Cardiac septum (tissue), 1 donor: ENCODE results near the gene TFPI. TPM values are rescaled to one million over a fixed set of nuclear protein-coding genes. Genes with fewer than 3 reads are reported as not detected.
"Not testable (repeated sequence)": the region's sequence is repeated elsewhere in the genome, so short reads cannot be mapped to it uniquely, and the experiment has no call there.

Source experiments
- DNase-seq: peaks from one replicate; pipeline ENCODE4 v3.0.0-alpha.2; 2020; ENCODE audit warnings: low spot score
- intact Hi-C: fragments of 100-400 bp; cut with DNase I; formaldehyde crosslinking; loops from one replicate; pipeline ENCODE4 v1.14.0; 2022
- total RNA-seq: library from RNA; stranded (reverse); fragmentation: NEBNext Ultra II Directional; extraction: Animal tissue kit (Norgen Biotek cat#: 25700); gene quantifications from one replicate; pipeline ENCODE4 v1.2.1, GENCODE V29; 2021
- donor health status: DM: no; HTN: no; CAD: no.

TFPI gene
- total RNA-seq, 1 donor from 2014 or later, result 22.3 TPM

DNA sequence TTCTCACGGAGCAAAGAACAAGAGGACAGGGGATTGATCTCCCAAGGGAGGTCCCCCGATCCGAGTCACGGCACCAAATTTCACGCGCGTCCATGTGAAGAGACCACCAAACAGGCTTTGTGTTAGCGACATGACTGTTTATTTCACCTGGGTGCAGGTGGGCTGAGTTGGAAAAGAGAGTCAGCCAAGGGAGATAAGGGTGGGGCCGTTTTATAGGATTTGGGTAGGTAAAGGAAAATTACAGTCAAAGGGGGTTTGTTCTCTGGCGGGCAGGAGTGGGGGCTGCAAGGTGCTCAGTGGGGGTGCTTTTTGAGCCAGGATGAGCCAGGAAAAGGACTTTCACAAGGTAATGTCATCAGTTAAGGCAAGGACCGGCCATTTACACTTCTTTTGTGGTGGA, 11.4 kb upstream of the TFPI start:
- DNase-seq, intact Hi-C loops: not testable (repeated sequence)

DNA sequence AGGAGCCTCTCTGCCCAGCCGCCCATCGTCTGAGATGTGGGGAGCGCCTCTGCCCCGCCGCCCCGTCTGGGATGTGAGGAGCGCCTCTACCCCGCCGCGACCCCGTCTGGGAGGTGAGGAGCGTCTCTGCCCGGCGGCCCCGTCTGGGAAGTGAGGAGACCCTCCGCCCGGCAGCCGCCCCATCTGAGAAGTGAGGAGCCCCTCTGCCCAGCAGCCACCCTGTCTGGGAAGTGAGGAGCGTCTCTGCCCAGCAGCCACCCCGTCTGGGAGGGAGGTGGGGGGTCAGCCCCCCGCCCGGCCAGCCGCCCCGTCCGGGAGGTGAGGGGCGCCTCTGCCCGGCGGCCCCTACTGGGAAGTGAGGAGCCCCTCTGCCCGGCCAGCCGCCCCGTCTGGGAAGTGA, 2.3 kb upstream of the TFPI start:
- intact Hi-C loops, DNase-seq: not testable (repeated sequence)

DNA sequence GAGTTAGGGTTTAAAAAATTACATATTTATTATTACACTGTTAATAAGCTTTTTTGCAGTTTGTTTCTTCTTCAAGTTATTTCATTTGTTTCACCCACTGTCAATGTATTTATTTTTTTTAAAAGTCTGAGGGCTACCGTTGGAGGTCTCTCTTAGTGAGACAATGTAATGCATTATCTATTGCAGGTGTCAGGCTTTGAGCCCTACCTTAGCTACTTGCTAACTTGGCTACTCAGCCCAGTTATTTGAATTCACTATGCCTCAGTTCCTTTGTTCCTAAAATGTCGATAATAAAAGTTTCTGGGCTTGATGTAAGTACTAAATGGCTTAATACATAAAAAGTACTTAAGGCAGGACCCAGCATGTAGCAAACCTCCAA, 458 bp upstream of the TFPI start:
- no peak for DNase-seq
- intact Hi-C loops, result no loop called here

DNA sequence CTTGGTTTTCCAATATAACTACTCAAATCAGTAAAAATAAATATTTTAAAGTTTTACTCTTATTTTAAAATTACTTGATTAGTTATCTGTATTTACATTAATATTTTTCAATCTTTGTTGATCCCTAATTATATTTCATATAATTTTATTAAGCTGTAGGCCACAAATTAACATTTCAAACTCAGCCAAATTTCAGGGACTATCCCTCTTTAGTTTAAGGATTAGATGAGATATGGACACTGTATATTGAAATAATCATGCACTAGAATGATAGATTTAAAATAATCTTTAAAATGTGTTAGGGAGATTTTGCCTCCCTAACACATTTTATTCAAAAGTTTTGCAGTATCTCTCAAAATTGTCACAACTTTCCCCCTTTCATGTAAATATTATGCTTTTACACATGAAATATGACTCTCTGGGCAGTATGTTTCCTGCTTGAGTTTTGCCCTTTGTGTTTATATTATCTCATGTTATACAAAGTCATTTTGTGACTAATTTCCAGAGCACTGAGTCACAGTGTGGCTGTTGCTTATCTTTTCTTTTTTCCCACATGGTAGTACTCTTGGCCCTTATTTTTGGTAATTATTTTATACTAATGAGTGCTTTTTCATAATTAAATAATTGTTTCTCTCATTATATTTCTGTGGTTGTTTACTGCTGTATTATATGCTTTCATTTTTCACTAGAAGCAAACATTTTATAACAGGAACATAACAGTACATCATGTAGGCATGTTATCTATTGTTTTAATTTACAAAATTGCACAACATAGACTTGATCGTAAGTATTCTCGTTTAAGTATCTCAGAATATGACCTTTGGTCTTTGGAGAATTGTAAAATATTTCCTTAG, 1.2 kb downstream of the TFPI start:
- intact Hi-C loops, result no loop called here

DNA sequence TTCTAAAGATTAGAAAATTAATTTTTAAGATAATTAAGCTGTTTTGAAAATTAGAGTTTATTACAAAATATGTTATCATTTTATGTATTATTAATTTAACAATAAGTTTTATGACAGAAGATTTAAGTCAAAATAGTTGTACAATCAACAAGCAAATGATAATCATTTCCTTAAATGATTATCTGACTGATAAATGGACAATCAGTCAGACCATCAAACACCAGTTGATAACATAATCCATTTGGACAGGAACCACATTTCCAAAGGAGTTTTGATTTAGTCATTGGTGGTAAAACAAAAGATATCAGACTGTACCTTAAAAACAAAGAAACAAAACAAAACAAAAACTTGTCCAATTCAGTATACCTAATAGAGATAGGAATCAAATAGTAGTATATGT, 1.9 kb downstream of the TFPI start:
- no peak for DNase-seq
- intact Hi-C loops, result no loop called here

More for the DNA sequence above, 1.2 kb downstream of the TFPI start:
- no peak for DNase-seq

DNA sequence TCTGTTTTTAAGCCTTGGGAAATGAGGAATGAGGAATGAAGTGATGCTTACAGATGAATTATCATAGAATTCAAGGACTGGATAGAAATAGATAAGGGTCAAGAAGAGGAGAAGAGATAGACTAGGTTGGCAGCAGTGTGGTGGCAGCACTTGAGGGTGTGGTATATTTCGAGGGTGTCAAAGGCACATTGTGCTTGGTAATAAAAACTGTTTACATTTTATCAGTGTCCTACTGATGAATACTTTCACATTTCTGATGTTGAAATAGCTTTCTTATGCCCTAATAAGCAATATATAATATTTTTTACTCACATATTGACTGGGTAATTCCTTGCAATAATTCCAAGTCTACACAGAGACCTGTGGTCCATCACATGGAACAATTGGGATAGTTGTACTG, 3.4 kb downstream of the TFPI start:
- intact Hi-C loops, result no loop called here

DNA sequence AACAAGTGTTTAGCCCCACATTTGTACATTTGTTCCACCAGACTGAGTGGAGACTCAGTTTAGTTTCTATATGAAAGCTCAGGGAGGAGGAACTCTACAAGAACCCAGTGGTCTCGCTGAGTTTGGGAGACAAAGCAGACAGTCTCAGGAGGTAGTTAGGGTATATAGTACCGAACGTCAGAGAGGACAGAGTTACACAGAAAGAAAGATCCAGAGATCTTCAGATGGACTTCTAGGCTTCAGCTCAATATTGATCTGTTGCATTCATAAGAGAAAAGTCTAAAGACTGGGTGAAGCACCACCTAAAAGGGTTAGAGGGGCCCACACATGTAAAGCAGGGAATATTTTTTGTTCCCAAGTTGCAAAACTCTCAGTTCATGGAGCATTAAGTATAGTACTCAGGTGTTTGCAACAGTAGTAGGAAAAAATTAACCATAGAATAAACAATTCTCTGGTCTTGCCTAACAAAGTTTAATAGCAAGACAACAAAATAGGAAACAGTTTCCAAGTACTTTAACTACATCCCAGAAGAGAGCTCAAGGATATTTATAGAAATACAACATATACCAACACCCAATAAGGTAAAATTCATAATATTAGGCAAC, 4.2 kb downstream of the TFPI start:
- DNase-seq, result no peak
- intact Hi-C loops, result no loop called here

More for the DNA sequence above, 3.4 kb downstream of the TFPI start:
- DNase-seq, result no peak

DNA sequence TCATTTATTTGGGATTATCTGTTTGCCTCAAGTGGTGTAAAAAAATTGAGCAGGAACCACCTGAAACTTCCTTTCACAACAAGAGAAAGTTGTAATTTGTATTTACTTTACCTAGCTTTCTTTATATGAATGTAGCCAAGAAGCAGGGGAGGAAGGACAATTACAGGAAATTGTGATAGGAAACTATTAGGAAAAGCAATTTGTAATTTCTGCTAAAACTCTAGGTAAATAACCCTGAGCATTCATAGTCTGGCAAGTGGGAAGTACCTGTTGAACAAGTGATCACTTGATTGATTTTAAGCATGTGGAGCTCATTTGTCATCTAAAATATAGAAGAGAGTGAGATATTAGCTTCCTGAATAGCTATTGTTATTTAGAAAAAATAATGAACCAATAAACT, 5.0 kb downstream of the TFPI start:
- intact Hi-C loops, result no loop called here

DNA sequence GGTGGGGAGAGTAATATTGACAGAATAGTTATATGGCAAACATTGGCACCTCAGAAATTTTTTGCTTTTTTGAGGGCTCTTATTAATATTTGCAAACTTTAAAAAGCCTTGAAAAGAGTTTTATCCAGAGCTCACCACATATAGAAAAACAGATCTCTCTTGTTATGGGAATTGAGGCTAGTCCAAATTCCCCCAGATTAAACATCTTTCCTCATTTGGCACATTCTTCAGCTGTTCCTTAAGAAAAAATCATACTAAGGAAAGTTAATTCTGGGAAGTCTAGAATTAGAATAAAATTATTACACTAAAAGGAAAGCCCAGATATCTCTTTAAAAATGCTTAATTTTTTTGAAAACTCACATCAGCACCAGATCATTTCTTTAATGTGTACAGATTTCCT, 5.6 kb downstream of the TFPI start:
- intact Hi-C loops, result no loop called here
- no peak for DNase-seq

More for the DNA sequence above, 5.0 kb downstream of the TFPI start:
- DNase-seq, result no peak

DNA sequence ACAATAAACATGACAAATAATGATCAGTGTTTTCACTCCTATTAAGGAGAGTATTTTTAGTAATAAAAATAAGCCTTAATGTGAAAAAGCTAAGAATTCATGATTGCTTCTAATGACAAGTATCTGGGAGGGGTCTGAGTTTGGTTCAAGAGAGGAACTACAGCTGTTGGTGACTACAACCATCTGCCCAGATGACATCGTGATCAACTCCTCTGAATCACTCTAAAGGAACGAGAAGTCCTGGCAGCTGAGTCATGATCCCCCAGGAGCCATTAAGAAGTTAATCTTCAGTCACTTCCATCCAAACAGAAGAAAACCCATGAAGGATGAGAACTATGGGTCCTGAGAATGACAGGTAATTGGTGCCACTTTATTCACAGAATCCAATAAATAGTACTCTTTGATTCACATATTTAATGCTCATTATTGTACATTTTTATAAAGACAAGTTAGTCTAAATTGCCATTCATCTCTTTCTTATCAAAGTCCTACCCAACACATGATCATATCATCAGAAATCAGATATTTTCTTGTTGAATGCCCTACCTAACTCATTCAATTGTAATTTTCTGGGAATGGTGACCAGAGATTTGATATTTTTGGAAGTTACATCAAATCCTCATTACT, 6.8 kb downstream of the TFPI start:
- intact Hi-C loops, result no loop called here
- DNase-seq, result no peak

DNA sequence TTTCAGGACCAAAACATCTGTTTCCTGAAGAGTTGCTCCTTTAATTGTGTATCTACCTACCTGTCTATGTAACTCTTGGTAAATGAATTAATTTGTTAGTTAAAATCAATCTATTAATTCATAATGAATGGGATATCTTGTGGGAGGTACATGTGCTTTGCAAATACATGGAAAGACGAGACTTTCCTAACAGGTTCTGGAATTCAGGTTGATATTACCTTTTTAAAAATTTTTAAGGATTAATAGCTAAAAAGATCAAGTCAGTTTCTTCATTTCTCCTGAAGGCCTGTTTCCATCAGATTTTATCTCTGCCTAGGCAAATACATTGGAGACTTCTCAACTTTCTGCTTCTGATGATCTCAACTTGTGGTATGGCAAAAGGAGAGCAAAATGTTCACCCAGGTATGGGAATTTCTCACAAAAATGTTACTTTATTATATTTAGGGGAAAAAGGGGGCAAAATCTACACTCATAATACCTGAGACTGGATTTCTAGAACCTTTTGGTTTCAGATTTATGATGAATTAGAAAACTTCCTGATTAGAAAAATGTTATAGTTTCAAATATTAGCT, 7.4 kb downstream of the TFPI start:
- intact Hi-C loops, result no loop called here

DNA sequence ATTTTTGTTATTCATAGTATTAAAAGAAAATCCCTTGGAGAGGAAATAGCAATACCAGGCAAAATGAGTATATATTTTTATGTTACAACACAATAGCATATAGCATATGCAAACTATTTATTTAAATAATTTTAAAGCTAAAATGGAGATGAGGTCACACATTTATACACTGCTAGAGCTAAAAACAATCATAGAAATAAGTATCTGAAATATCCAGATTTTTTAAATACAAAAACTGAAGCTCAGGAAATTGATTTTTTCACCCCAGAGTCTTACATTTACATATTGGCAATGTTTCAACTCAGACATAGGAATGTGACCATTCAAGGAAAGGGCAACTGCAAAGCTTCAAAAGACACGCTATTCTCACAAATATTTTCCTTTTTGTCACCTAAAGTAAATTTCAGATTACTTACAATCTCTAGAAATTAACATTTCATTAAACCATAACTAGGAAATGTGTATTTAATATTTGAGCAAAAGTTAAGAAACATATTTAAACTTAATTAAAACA, 8.9 kb downstream of the TFPI start:
- intact Hi-C loops, result no loop called here
- no peak for DNase-seq

More for the DNA sequence above, 7.4 kb downstream of the TFPI start:
- no peak for DNase-seq

DNA sequence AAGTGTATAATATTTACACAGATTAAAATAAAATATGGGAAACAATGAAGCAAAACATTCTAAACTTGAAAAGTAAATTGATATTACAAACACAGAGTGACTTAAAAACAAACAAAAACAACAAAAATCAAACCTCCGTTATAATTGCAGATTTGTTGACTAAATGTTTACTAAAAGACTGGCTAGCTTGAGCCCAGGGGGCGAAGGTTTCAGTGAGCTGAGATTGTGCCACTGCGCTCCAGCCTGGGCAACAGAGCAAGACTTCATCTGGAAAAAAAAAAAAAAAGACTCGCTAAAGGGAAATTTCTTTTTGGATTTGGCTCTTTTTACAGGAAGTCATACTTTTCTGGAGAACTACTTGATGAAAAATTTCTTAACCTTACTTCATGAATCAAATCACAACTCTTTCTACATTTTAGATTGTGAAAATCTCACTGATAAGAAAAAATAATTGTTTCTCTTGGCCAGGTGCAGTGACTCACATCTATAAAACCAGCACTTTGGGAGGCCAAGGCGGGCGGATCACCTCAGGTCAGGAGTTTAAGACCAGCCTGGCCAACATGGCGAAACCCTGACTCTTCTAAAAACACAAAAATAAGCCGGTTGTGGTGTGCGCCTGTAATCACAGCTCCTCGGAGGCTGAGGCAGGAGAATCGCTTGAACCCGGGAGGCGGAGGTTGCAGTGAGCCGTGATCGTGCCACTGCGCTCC, 9.7 kb downstream of the TFPI start:
- no peak for DNase-seq
- intact Hi-C loops, result loop anchor here (5.0 kb wide), 1 partner anchor 42 kb away; no protein-coding TSS in a partner anchor

DNA sequence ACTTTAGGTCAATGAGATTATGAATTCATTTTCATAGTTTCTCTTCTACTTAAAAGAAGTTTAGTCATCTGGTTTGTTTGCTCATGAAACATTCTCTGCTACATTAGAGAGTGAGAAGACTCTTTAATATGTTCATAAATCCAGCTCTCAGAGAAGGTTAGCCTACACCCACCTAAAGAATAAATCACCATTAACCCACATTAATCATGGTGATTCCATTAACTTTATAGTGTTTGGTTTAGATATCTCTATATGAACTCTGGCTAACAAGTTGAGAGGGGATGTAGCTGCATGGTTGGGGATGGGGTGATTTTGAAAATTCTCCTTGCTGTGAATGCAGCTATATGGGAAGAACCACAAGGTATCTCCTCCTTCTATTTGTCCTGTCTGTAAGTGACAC, 10.7 kb downstream of the TFPI start:
- intact Hi-C loops, result loop anchor here (5.0 kb wide), 1 partner anchor 41 kb away; no protein-coding TSS in a partner anchor
- no peak for DNase-seq

DNA sequence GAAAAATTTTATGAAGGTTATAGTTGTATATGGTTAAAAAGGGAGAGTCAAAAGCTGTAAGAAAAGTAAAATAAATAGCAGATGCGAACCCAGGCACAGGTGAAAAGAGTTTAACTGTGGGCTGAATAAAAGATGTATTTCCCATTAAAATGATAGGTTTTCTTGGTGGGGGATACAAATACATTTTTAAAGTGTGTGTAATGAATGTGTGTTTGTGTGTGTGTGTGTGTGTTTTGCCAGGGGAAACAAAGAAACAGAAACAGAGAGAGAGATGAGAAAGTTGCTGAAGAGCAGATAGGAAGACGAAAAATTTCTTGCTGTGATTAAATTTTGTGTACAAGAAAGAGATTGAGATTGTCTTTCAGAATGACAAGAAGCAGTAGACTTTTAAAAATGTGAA, 12.1 kb downstream of the TFPI start:
- DNase-seq, result no peak
- intact Hi-C loops, result loop anchor here (5.0 kb wide), 1 partner anchor 40 kb away; no protein-coding TSS in a partner anchor

DNA sequence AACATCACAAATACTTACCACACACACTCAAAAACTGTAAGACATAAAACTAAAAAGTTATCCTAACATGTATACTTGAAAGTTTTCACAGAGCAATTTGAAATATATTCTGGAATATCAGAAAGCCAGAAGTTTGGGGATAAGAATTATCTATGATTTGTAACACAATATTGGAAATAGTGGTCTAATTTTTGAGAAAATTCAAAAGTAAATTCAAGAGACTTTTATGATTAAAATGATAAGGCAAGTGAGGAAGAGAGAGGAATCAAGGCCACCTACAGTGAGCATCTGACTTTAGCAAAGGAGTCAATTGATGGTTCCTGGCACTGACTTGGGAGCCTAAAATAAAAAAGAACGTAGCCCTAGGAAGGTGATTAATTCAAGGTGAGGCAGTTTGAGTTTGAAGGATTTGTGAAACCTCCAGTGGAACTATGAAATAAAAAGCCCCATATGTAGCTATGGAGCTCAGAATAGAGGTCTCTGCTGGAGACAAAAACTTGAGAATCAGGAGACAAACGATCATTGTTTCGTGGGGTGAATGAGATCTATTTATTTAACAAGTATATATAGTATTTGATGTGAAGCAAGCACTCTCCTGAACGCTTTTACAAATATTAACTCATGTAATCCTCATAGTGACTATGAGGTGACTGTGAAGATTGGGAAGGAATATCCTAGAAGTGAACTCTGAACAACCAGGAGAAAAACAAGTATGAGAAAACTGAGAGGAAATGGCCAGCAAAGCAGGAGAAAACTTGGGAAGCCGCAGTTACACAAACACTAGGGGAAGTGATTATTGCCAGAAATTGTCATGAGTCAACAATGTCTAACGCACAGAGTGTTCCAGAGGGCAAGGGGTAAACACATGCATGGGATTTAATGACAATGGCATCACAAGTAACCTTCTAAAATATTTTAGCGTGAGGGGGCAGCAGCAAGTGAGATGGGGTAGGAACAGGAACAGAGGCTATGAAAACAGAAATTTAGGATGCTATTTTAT, 12.8 kb downstream of the TFPI start:
- DNase-seq, result no peak

DNA sequence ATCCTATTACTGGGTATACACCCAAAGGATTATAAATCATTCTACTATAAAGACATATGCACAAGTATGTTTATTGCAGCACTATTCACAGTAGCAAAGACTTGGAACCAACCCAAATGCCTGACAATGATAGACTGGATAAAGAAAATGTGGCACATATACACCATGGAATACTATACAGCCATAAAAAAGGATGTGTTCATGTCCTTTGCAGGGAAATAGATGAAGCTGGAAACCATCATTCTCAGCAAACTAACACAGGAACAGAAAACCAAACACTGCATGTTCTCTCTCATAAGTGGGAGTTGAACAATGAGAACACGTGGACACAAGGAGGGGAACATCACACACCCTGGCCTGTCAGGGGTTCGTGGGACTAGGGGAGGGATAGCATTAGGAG, 16.0 kb downstream of the TFPI start:
- DNase-seq, result not testable (repeated sequence)

More for the DNA sequence above, 12.8 kb downstream of the TFPI start:
- intact Hi-C loops, result loop anchor here (5.0 kb wide), 1 partner anchor 39 kb away; no protein-coding TSS in a partner anchor

DNA sequence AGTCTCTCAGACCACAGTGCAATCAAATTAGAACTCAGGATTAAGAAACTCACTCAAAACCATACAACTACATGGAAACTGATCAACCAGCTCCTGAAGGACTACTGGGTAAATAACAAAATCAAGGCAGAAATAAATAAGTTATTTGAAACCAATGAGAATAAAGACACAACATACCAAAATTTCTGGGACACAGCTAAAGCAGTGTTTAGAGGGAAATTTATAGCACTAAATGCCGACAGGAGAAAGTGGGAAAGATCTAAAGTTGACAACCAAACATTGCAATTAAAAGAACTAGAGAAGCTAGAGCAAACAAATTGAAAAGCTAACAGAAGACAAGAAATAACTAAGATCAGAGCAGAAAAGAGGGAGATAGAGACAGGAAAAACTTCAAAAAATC, 18.9 kb downstream of the TFPI start:
- DNase-seq, intact Hi-C loops: not testable (repeated sequence)

More for the DNA sequence above, 16.0 kb downstream of the TFPI start:
- intact Hi-C loops, result not testable (repeated sequence)
